Keratinocyte (primary cell): ENCODE data around the gene RAB3IL1.

Experiments
- EZH2 ChIP-seq: IDR thresholded peaks from one replicate; pipeline ENCODE4 v1.6.1; 2012; ENCODE audit warnings: inconsistent platforms, mild to moderate bottlenecking, low read length, moderate library complexity
- TF ChIP-seq, protein P1 (sequence below), 3 experiments: IDR thresholded peaks in 1 of 3; conservative IDR thresholded peaks in 1 of 3; optimal IDR thresholded peaks in 1 of 3; 2 replicates in 2 of 3; 3 replicates in 1 of 3; pipeline versions ENCODE3 to v1.5.1; 2011; ENCODE audit warnings: low read length in 3 of 3, mild to moderate bottlenecking in 3 of 3, moderate library complexity in 2 of 3, control low read depth in 1 of 3, inconsistent platforms in 1 of 3; ENCODE audit not compliant: insufficient read depth in 2 of 3; ENCODE audit errors: extremely low read depth in 1 of 3

DNA sequence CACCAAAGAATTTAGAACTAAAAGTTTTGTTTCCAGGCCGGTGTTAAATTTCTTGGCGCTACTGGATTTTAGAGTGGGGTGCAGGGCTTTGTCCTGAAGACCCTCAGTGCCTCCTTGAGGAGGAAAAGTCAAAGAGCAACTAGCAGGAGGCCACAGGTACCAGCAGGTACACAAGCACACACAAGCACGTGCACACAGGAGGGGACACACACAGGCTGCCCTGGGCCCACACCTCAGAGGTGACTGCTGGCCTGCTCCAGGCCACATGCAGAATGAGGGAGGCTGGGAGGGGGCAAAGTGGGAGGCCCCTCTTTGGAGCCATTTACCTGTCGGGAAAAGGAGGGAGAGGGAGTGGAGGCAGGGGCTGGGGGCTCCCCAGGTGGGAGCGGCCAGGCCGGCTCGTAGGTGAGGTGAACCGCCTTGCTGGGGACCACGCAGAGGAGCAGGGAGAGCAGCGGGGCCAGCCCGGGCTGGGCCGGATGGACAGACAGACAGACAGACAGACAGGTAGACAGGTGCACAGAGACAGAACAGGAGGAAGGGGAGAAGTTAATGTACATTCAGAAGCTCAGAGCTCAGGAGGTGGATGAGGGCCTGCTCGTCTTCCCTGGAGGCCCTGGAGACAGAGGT is 12.2 kb downstream of the RAB3IL1 start:
- TF ChIP-seq, protein P1, sequence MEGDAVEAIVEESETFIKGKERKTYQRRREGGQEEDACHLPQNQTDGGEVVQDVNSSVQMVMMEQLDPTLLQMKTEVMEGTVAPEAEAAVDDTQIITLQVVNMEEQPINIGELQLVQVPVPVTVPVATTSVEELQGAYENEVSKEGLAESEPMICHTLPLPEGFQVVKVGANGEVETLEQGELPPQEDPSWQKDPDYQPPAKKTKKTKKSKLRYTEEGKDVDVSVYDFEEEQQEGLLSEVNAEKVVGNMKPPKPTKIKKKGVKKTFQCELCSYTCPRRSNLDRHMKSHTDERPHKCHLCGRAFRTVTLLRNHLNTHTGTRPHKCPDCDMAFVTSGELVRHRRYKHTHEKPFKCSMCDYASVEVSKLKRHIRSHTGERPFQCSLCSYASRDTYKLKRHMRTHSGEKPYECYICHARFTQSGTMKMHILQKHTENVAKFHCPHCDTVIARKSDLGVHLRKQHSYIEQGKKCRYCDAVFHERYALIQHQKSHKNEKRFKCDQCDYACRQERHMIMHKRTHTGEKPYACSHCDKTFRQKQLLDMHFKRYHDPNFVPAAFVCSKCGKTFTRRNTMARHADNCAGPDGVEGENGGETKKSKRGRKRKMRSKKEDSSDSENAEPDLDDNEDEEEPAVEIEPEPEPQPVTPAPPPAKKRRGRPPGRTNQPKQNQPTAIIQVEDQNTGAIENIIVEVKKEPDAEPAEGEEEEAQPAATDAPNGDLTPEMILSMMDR (optimal IDR thresholded peaks at IDR 0.05 in 1 of 3, IDR thresholded peaks at IDR 0.05 in 1 of 3, conservative IDR thresholded peaks at IDR 0.05 in 1 of 3; ENCODE audit: extremely low read depth in 1 of 3, insufficient read depth in 2 of 3, low read length in 3 of 3): no peak
- TF ChIP-seq EZH2: no peak
